Stomach (tissue), 9 donors: Measurements from ENCODE around the gene CCNK. TPM values are rescaled to one million over a fixed set of nuclear protein-coding genes. Genes with fewer than 3 reads are reported as not detected.

Experiments
- DNase-seq, 2 donors: peaks; one replicate each; pipeline versions ENCODE4 v3.0.0 to v3.0.0-alpha.2; 2013 to 2019
- H3K27ac ChIP-seq, 5 donors: fragments of 200-600 bp in 4 of 5; sonication (generic) in 4 of 5; one replicate each; pipeline ENCODE4 v1.5.1; 2013 to 2019; ENCODE audit warnings: mild to moderate bottlenecking in 1 of 5, moderate library complexity in 1 of 5
- H3K27me3 ChIP-seq, 3 donors: fragments of 200-600 bp; sonication (generic); one replicate each; pipeline ENCODE4 v1.5.1; 2017 to 2019; ENCODE audit warnings: mixed run types in 1 of 3
- H3K36me3 ChIP-seq, 4 donors: fragments of 200-600 bp; sonication (generic); 1 replicate in 3 of 4; 2 replicates in 1 of 4; pipeline ENCODE4 v1.5.1; 2016 to 2019
- H3K4me1 ChIP-seq, 4 donors: fragments of 200-600 bp; sonication (generic); one replicate each; pipeline ENCODE4 v1.5.1; 2016 to 2019
- H3K4me3 ChIP-seq, 4 donors: fragments of 200-600 bp; sonication (generic) in 3 of 4; one replicate each; pipeline ENCODE4 v1.5.1; 2016 to 2019; ENCODE audit warnings: mild to moderate bottlenecking in 1 of 4
- H3K9me3 ChIP-seq, 4 donors: fragments of 200-600 bp; sonication (generic); one replicate each; pipeline ENCODE4 v1.5.1; 2016 to 2019
- CTCF ChIP-seq, 7 experiments: fragments of 450-650 bp in 4 of 7; fragments of 200-600 bp in 3 of 7; sonication (generic) in 3 of 7; IDR thresholded peaks; one replicate each; pipeline ENCODE4 v1.5.1; 2016 to 2019; ENCODE audit warnings: antibody characterized with exemption in 7 of 7, control low read depth in 2 of 7, mild to moderate bottlenecking in 1 of 7
- EP300 ChIP-seq: sonication (generic); formaldehyde crosslinking; IDR thresholded peaks from one replicate; pipeline ENCODE4 v1.6.1; 2017; ENCODE audit warnings: antibody characterized with exemption
- POLR2A ChIP-seq, 4 donors: fragments of 450-650 bp; IDR thresholded peaks; one replicate each; pipeline ENCODE4 v1.6.1; 2016; ENCODE audit warnings: antibody characterized with exemption in 4 of 4, control low read depth in 2 of 4, mild to moderate bottlenecking in 1 of 4, moderate library complexity in 1 of 4
- POLR2AphosphoS5 ChIP-seq, 3 donors: sonication (generic); formaldehyde crosslinking; IDR thresholded peaks; one replicate each; pipeline ENCODE4 v1.6.1; 2016; ENCODE audit warnings: antibody characterized with exemption in 3 of 3
- whole genome bisulfite sequencing, 5 donors: extraction: QIAGEN DNeasy Blood & Tissue Kit in 3 of 5; methylation state at CpG; one replicate each; pipeline versions ENCODE4 v1.1.5 to v1.1.7; 2013 to 2018; 5-methylcytosine and 5-hydroxymethylcytosine counted together
- intact Hi-C: fragments of 100-400 bp; cut with DNase I; formaldehyde crosslinking; loops from one replicate; pipeline ENCODE4 v1.15.1; 2023; ENCODE audit warnings: low total_unique reads
- polyA plus RNA-seq, 3 donors: library from polyadenylated mRNA; stranded (reverse); fragments of 200-250 nt; gene quantifications; one replicate each; pipeline ENCODE4 v1.2.3, GENCODE V29; 2013
- total RNA-seq, 5 donors: library from RNA; depleted of rRNA; stranded (reverse); fragments of >200 nt; gene quantifications; one replicate each; pipeline versions ENCODE4 v1.1.0 to v1.2.3, GENCODE V29; 2014 to 2016
- donor health status: healthy with polysubstance abuse.
- donor health status: Bipolar disorder and iron deficiency.
- donor health status: healthy.

CCNK gene
- total and polyA plus RNA-seq, 8 donors, result 2.3 to 48.3 (median 11.4) TPM

DNA sequence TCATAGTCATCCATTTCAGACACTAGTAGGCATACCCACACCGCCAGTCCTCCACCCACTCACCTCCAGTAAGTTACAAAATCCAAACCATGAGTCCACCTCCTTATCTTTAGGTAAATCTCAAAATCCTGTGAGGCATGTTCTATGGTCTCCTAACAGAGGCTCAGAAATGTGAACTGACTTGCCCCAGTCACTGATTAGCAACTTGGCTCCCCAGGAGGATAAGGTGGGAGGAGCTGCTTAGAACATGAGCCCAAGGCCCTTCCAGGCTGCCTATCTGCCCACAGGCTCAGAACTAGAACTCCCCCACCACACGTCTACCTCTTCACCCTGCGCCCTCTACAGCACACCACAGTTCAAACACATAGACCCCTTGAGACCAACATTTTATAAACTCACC, 20.4 kb upstream of the CCNK start:
- DNase-seq, result no peak
- TF ChIP-seq CTCF (IDR thresholded peaks at IDR 0.05) (no peak), EP300 (no peak), POLR2A (IDR thresholded peaks at IDR 0.05) (no peak), POLR2AphosphoS5 (IDR thresholded peaks at IDR 0.05) (no peak)
- no peaks in the 10 kb centered on the region for H3K27me3 ChIP-seq
- WGBS, 5 donors, result 87 to 94% (median 93%) methylated on average over 3 of the region's 3 CpGs
- no peaks in the 10 kb centered on the region for H3K4me1 ChIP-seq
- H3K27ac ChIP-seq, result no peak overlapping the region
- H3K9me3 ChIP-seq, result no peaks in the 10 kb centered on the region
- H3K4me3 ChIP-seq, result no peak overlapping the region
- H3K36me3 ChIP-seq, result peaks cover 29 to 94% (median 90%) of the 10 kb centered on the region in 4 donors
- intact Hi-C loops, result no loop called here

GRCh38 chr14:99461411-99462085, 19.7 kb upstream of the CCNK start:
- Histone ChIP-seq H3K4me1 (no peaks in the 10 kb centered on the region), H3K9me3 (no peaks in the 10 kb centered on the region), H3K27me3 (no peaks in the 10 kb centered on the region), H3K4me3 (no peak overlapping the region), H3K27ac (no peak overlapping the region), H3K36me3 (peaks cover 29 to 87% (median 83%) of the 10 kb centered on the region in 4 donors)
- no peak for DNase-seq
- TF ChIP-seq POLR2AphosphoS5 (IDR thresholded peaks at IDR 0.05), result no peak
- TF ChIP-seq POLR2A (IDR thresholded peaks at IDR 0.05), result no peak
- TF ChIP-seq CTCF (IDR thresholded peaks at IDR 0.05), result no peak
- TF ChIP-seq EP300, result no peak
- intact Hi-C loops, result no loop called here
- WGBS, 5 donors, result 86 to 97% (median 92%) methylated on average over 5 of the region's 5 CpGs

DNA sequence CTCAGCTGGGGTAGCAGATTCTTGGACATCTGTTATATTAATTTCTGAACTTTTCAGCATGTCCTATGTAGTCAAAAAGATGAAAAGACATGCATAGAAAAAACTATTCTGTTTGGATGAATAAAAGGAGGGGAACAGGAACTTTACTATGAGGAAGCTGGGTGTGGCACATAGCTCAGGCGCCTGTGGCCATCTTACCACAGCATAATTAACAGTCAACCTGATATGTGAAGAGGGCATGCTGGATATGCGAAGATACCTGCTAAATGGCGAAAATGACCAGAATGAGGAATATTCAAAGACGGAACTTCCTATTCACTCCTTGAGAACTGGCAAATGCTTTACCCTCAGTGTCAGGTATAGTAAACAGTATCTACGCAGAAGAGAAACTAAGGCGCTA, 19.0 kb upstream of the CCNK start:
- intact Hi-C loops, result no loop called here
- WGBS, 5 donors, result 61 to 78% (median 70%) methylated on average over 6 of the region's 6 CpGs
- peaks cover 29 to 80% (median 76%) of the 10 kb centered on the region in 4 donors for H3K36me3 ChIP-seq

DNA sequence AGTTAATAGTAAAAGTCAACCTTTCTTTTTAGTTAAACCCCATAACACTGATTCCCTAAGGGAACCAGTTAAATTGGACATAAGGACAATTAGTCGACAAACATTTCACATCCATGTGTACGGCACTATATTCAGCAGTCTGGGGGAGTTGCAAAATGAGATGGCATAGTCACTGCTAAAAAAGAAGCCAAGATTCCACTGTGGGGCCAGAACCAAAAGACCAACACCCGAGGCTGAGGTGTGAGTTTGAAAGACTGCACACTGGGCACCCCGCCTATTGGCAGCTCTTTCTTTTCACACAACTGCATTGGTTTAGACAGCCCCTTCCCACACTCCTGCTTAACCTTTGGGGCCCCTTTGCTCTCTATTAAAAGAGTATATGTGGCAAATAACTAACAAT, 17.2 kb upstream of the CCNK start:
- Histone ChIP-seq H3K4me1 (peaks cover 9 to 19% (median 11%) of the 10 kb centered on the region in 4 donors), H3K9me3 (no peaks in the 10 kb centered on the region), H3K4me3 (no peak overlapping the region), H3K27ac (no peak overlapping the region), H3K36me3 (peaks cover 24 to 63% (median 61%) of the 10 kb centered on the region in 4 donors), H3K27me3 (no peaks in the 10 kb centered on the region)
- 83 to 94% (median 89%) methylated on average over 4 of the region's 4 CpGs for WGBS, 5 donors
- intact Hi-C loops, result no loop called here
- DNase-seq, result no peak
- no peak for TF ChIP-seq POLR2AphosphoS5 (IDR thresholded peaks at IDR 0.05)
- TF ChIP-seq CTCF (IDR thresholded peaks at IDR 0.05), result no peak
- TF ChIP-seq POLR2A (IDR thresholded peaks at IDR 0.05), result no peak
- no peak for TF ChIP-seq EP300

More for the DNA sequence above, 19.0 kb upstream of the CCNK start:
- Histone ChIP-seq H3K27ac (no peak overlapping the region), H3K4me3 (no peak overlapping the region), H3K9me3 (no peaks in the 10 kb centered on the region), H3K4me1 (peaks cover 0 to 2% (median 2%) of the 10 kb centered on the region in 4 donors), H3K27me3 (no peaks in the 10 kb centered on the region)
- no peak for DNase-seq
- no peak for TF ChIP-seq POLR2AphosphoS5 (IDR thresholded peaks at IDR 0.05)
- no peak for TF ChIP-seq EP300

DNA sequence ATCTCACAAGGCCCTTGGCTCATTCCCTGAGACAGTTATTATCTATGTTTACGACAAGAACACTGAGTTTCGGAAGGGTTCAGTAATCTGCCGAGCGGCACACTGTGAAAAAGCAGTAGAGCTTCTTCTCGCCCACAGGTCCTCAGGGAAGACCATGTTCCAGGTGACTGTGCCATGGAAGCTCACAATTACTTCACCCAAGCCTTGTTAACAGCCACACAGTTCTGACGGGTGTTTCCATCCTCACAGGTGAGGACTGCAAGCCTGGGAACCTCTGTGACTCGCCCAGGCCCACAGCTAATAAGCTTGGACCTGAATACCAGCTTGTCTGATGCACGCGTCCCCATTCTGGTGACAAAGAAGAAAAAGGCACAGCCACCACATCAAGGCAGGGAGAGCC, 15.9 kb upstream of the CCNK start:
- TF ChIP-seq POLR2AphosphoS5 (IDR thresholded peaks at IDR 0.05) (no peak), EP300 (no peak), CTCF (IDR thresholded peaks at IDR 0.05) (no peak), POLR2A (IDR thresholded peaks at IDR 0.05) (no peak)
- Histone ChIP-seq H3K27ac (no peak overlapping the region), H3K4me1 (peaks cover 11 to 24% (median 14%) of the 10 kb centered on the region in 4 donors), H3K36me3 (peaks cover 17 to 53% (median 51%) of the 10 kb centered on the region in 4 donors), H3K27me3 (no peaks in the 10 kb centered on the region), H3K9me3 (no peaks in the 10 kb centered on the region), H3K4me3 (no peak overlapping the region)
- DNase-seq, result no peak
- WGBS, 5 donors, result 92 to 94% (median 93%) methylated on average over 9 of the region's 9 CpGs
- intact Hi-C loops, result no loop called here
